A549 treated with CpdA at 1 μM for 4 hours (cell line): Measurements from ENCODE around the gene CA11. TPM values are rescaled to one million over a fixed set of nuclear protein-coding genes. Genes with fewer than 3 reads are reported as not detected.

ENCODE experiments used
- total RNA-seq: library from RNA; stranded (reverse); fragments of 200-300 nt; extraction: Qiagen RNA extraction; gene quantifications from 5 replicates; pipeline ENCODE4 v1.2.3, GENCODE V29; 2022; ENCODE audit warnings: low read depth

Gene CA11
- 8.7 to 12.3 TPM (median 9.7 TPM) in 5 replicates for total RNA-seq

GRCh38 chr19:48646001-48646721 is at the start of gene CA11:
Gene CA11, minus strand, starts transcription at chr19:48646187. Its CDS starts 555 bp downstream, at chr19:48645632.

GRCh38 chr19:48672994-48673393 is 27.0 kb upstream of the CA11 start, which contains the start of gene NTN5:
Gene NTN5, minus strand, starts transcription at chr19:48673017. Its CDS starts 2,031 bp downstream, at chr19:48670986.

GRCh38 chr19:48636859-48637448 is 9.0 kb downstream of the CA11 start, which contains the start of gene DBP:
Gene DBP, minus strand, starts transcription at chr19:48637379. Its CDS starts 385 bp downstream, at chr19:48636994.

GRCh38 chr19:48618916-48619691 is 26.9 kb downstream of the CA11 start, which contains the start of the genes RPL18 and SPHK2:
Gene RPL18, minus strand, starts transcription at chr19:48619178. Its CDS starts 35 bp downstream, at chr19:48619143.
Gene SPHK2, plus strand, starts transcription at chr19:48619506. Its CDS starts 1,009 bp downstream, at chr19:48620515.

GRCh38 chr19:48614436-48615230 is 31.4 kb downstream of the CA11 start, which contains the start of gene FAM83E:
Gene FAM83E, minus strand, starts transcription at chr19:48615076. Its CDS starts 1,704 bp downstream, at chr19:48613372.

GRCh38 chr19:48606463-48607358 is 39.3 kb downstream of the CA11 start, which contains the start of gene SPACA4:
Gene SPACA4, plus strand, starts transcription at chr19:48606742. Its CDS starts 237 bp downstream, at chr19:48606979.

Other genes starting within 250 kb of the CA11 start
- gene GRWD1, start 200.2 kb downstream of the CA11 start, total RNA-seq: 101 to 132 TPM (median 125 TPM) in 5 replicates
- 1.4 to 2.0 TPM (median 1.6 TPM) in 5 replicates for gene KCNJ14, start 190.6 kb downstream of the CA11 start, total RNA-seq
- 48.9 to 61.7 TPM (median 55.6 TPM) in 5 replicates for gene CYTH2, start 176.8 kb downstream of the CA11 start, total RNA-seq
- 2.7 to 4.7 TPM (median 4.4 TPM) in 5 replicates for gene LMTK3, start 134.4 kb downstream of the CA11 start, total RNA-seq
- 12.3 to 17.8 TPM (median 15.5 TPM) in 5 replicates for gene SULT2B1, start 94.0 kb downstream of the CA11 start, total RNA-seq
- gene SPACA4, start 39.4 kb downstream of the CA11 start, total RNA-seq: 0.07 TPM in 1 of 5 replicates, not detected in the others
- gene FAM83E, start 31.1 kb downstream of the CA11 start, total RNA-seq: 0.13 to 0.66 TPM (median 0.17 TPM) in 4 of 5 replicates, not detected in the other
- 3,161 to 3,592 TPM (median 3,413 TPM) in 5 replicates for gene RPL18, start 27.0 kb downstream of the CA11 start, total RNA-seq
- gene SPHK2, start 26.7 kb downstream of the CA11 start, total RNA-seq: 10.2 to 19.0 TPM (median 17.9 TPM) in 5 replicates
- gene DBP, start 8.8 kb downstream of the CA11 start, total RNA-seq: 1.4 to 3.5 TPM (median 2.5 TPM) in 5 replicates
- 0.10 to 0.25 TPM (median 0.20 TPM) in 4 of 5 replicates, not detected in the other for gene NTN5, start 26.8 kb upstream of the CA11 start, total RNA-seq
- not detected in 5 replicates for gene FUT2, start 49.8 kb upstream of the CA11 start, total RNA-seq
- 0.35 to 0.71 TPM (median 0.51 TPM) in 5 replicates for gene MAMSTR, start 73.5 kb upstream of the CA11 start, total RNA-seq
- gene RASIP1, start 94.4 kb upstream of the CA11 start, total RNA-seq: 0.35 to 0.87 TPM (median 0.43 TPM) in 5 replicates
- gene IZUMO1, start 100.7 kb upstream of the CA11 start, total RNA-seq: not detected in 5 replicates
- gene FUT1, start 106.5 kb upstream of the CA11 start, total RNA-seq: 0.07 to 0.09 TPM (median 0.07 TPM) in 4 of 5 replicates, not detected in the other
- 0.08 TPM in 1 of 5 replicates, not detected in the others for gene FGF21, start 109.3 kb upstream of the CA11 start, total RNA-seq
- 50.8 to 60.8 TPM (median 56.6 TPM) in 5 replicates for gene BCAT2, start 164.8 kb upstream of the CA11 start, total RNA-seq
- 13.8 to 16.7 TPM (median 14.3 TPM) in 5 replicates for gene HSD17B14, start 190.3 kb upstream of the CA11 start, total RNA-seq
- 1.5 to 3.4 TPM (median 2.2 TPM) in 5 replicates for gene PLEKHA4, start 222.4 kb upstream of the CA11 start, total RNA-seq
- 94.1 to 157 TPM (median 116 TPM) in 5 replicates for gene PPP1R15A, start 226.2 kb upstream of the CA11 start, total RNA-seq